ENCODE measurements around the gene MEX3D. TPM values are rescaled to one million over a fixed set of nuclear protein-coding genes. Genes with fewer than 3 reads are reported as not detected.

MEX3D gene
- polyA plus RNA-seq, 2 of the 4 experiments (the other 2 are of a cell fraction) = 2.1 to 7.1 TPM

- no peak overlapping the region for H3K27ac ChIP-seq
- WGBS (ENCODE audit: missing lambda C conversion rate) = 87% methylated on average over 4 of the region's 4 CpGs
- FAIRE-seq = no peak
- TF ChIP-seq NFE2L2 (conservative IDR thresholded peaks at IDR 0.05; ENCODE audit: low read length) = no peak
- no peak for TF ChIP-seq ZC3H11A (IDR thresholded peaks at IDR 0.05)
- TF ChIP-seq ZFP36 (IDR thresholded peaks at IDR 0.05; ENCODE audit: borderline replicate concordance, partially characterized antibody) = no peak
- TF ChIP-seq ZNF302 (CRISPR knock-in tag; IDR thresholded peaks at IDR 0.05) = no peak
- no peak for TF ChIP-seq NR3C1 (IDR thresholded peaks at IDR 0.05)
- no peak for TF ChIP-seq HOXB13 (CRISPR knock-in tag; IDR thresholded peaks at IDR 0.05; ENCODE audit: low read depth)
- no peak for TF ChIP-seq SMC3 (IDR thresholded peaks at IDR 0.05)
- TF ChIP-seq REST (IDR thresholded peaks at IDR 0.05) = no peak
- no peak for TF ChIP-seq ESRRA (IDR thresholded peaks at IDR 0.05; ENCODE audit: borderline replicate concordance, low read length)
- TF ChIP-seq FOXS1 (CRISPR knock-in tag; IDR thresholded peaks at IDR 0.05) = no peak
- no peak for TF ChIP-seq FOSL2 (IDR thresholded peaks at IDR 0.05)
- TF ChIP-seq FOSL2 (CRISPR knock-in tag; IDR thresholded peaks at IDR 0.05) = no peak
- no peak for TF ChIP-seq JUN (IDR thresholded peaks at IDR 0.05)
- no peak for TF ChIP-seq RNF2 (IDR thresholded peaks at IDR 0.05; ENCODE audit: borderline replicate concordance, low read depth)
- no peak for TF ChIP-seq HEYL (CRISPR knock-in tag; IDR thresholded peaks at IDR 0.05)
- TF ChIP-seq HOXA7 (CRISPR knock-in tag; IDR thresholded peaks at IDR 0.05) = no peak
- no peak for TF ChIP-seq FOSB (CRISPR knock-in tag; IDR thresholded peaks at IDR 0.05)
- CTCF ChIA-PET = interaction anchor here (1.0 to 1.7 kb wide), 5 partner anchors 10 to 179 kb away, joined by 3 to 6 read pairs (median 3); no protein-coding TSS in a partner anchor
- no peak for DNase-seq (ENCODE audit: low read depth in 1 of 2, low spot score in 1 of 2)
- POLR2A ChIA-PET = interaction anchor here (0.7 kb wide), 1 partner anchor 24 kb away, joined by 3 read pairs; no protein-coding TSS in a partner anchor
- no peaks in the 10 kb centered on the region for H3K4me1 ChIP-seq
- ATAC-seq = no peak
- H3K4me3 ChIP-seq = no peak overlapping the region
- H3K4me2 ChIP-seq = no peak overlapping the region
- no peaks in the 10 kb centered on the region for H3K9me3 ChIP-seq
These were observed 48.8 kb upstream of the MEX3D start for GRCh38 chr19:1616875-1617274.

GRCh38 chr19:1616396-1616795, 48.3 kb upstream of the MEX3D start:
- TF ChIP-seq, protein P1, sequence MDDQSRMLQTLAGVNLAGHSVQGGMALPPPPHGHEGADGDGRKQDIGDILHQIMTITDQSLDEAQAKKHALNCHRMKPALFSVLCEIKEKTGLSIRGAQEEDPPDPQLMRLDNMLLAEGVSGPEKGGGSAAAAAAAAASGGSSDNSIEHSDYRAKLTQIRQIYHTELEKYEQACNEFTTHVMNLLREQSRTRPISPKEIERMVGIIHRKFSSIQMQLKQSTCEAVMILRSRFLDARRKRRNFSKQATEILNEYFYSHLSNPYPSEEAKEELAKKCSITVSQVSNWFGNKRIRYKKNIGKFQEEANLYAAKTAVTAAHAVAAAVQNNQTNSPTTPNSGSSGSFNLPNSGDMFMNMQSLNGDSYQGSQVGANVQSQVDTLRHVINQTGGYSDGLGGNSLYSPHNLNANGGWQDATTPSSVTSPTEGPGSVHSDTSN (IDR thresholded peaks at IDR 0.05) = no peak
- 84% methylated on average over 8 of the region's 8 CpGs for WGBS (ENCODE audit: missing lambda C conversion rate)
- ChIA-PET CTCF (interaction anchor here (1.0 to 1.7 kb wide), 3 partner anchors 10 to 179 kb away, joined by 3 read pairs; no protein-coding TSS in a partner anchor), POLR2A (interaction anchor here (0.7 kb wide), 1 partner anchor 23 kb away, joined by 3 read pairs; no protein-coding TSS in a partner anchor)
- FAIRE-seq (no peak), ATAC-seq (no peak), DNase-seq (ENCODE audit: low read depth in 1 of 2, low spot score in 1 of 2) (no peak)
- Histone ChIP-seq H3K4me2 (no peak overlapping the region), H3K4me3 (no peak overlapping the region), H3K9me3 (no peaks in the 10 kb centered on the region), H3K27ac (no peak overlapping the region), H3K4me1 (no peaks in the 10 kb centered on the region)

- H3K4me2 ChIP-seq = no peak overlapping the region
- CTCF ChIA-PET = interaction anchor here (1.7 kb wide), 1 partner anchor 180 kb away, joined by 3 read pairs; no protein-coding TSS in a partner anchor
- no peak for FAIRE-seq
- no peak for TF ChIP-seq EHMT2 (IDR thresholded peaks at IDR 0.05; ENCODE audit: low read depth)
- no peak for TF ChIP-seq KDM1A (IDR thresholded peaks at IDR 0.05; ENCODE audit: low read depth)
- no peaks in the 10 kb centered on the region for H3K4me1 ChIP-seq
- POLR2A ChIA-PET = no interaction called here
- no peak for ATAC-seq
- H3K4me3 ChIP-seq = no peak overlapping the region
- no peak for DNase-seq (ENCODE audit: low read depth in 1 of 2, low spot score in 1 of 2)
- WGBS (ENCODE audit: missing lambda C conversion rate) = 94% methylated on average over 20 of the region's 41 CpGs
- H3K9me3 ChIP-seq = no peaks in the 10 kb centered on the region
- no peak overlapping the region for H3K27ac ChIP-seq
These were observed 47.1 kb upstream of the MEX3D start for GRCh38 chr19:1615156-1615765.

Measured in A549 (cell line).